ENCODE results near the gene SHQ1.
"Not testable (repeated sequence)": the region's sequence is repeated elsewhere in the genome, so short reads cannot be mapped to it uniquely, and the experiment has no call there.

The SHQ1 gene

GRCh38 chr3:72803573-72803972 is 44.7 kb downstream of the SHQ1 start:
- in situ Hi-C loops (cut with MboI; ENCODE audit: low sequenced_read_pairs), result no loop called here

GRCh38 chr3:72802001-72802400 is 46.2 kb downstream of the SHQ1 start:
- in situ Hi-C loops (cut with MboI; ENCODE audit: low sequenced_read_pairs), result no loop called here

GRCh38 chr3:72800869-72801268 is 47.4 kb downstream of the SHQ1 start:
- in situ Hi-C loops (cut with MboI; ENCODE audit: low sequenced_read_pairs), result no loop called here

GRCh38 chr3:72798552-72799195 is 49.6 kb downstream of the SHQ1 start:
- in situ Hi-C loops (cut with MboI; ENCODE audit: low sequenced_read_pairs), result no loop called here

- in situ Hi-C loops (cut with MboI; ENCODE audit: low sequenced_read_pairs), result no loop called here
These were observed 50.3 kb downstream of the SHQ1 start for GRCh38 chr3:72797773-72798543.

GRCh38 chr3:72794079-72794478 is 54.2 kb downstream of the SHQ1 start:
- in situ Hi-C loops (cut with MboI; ENCODE audit: low sequenced_read_pairs), result no loop called here

- in situ Hi-C loops (cut with MboI; ENCODE audit: low sequenced_read_pairs), result no loop called here
These were observed 57.1 kb downstream of the SHQ1 start for GRCh38 chr3:72791161-72791560.

- in situ Hi-C loops (cut with MboI; ENCODE audit: low sequenced_read_pairs), result no loop called here
These were observed 58.5 kb downstream of the SHQ1 start for GRCh38 chr3:72789786-72790185.

GRCh38 chr3:72788232-72788631 is 60.0 kb downstream of the SHQ1 start:
- in situ Hi-C loops (cut with MboI; ENCODE audit: low sequenced_read_pairs), result not testable (repeated sequence)

GRCh38 chr3:72786668-72787067 is 61.6 kb downstream of the SHQ1 start:
- in situ Hi-C loops (cut with MboI; ENCODE audit: low sequenced_read_pairs), result no loop called here

GRCh38 chr3:72784226-72784625 is 64.0 kb downstream of the SHQ1 start:
- in situ Hi-C loops (cut with MboI; ENCODE audit: low sequenced_read_pairs), result no loop called here

GRCh38 chr3:72782521-72782920 is 65.7 kb downstream of the SHQ1 start:
- in situ Hi-C loops (cut with MboI; ENCODE audit: low sequenced_read_pairs), result no loop called here

GRCh38 chr3:72769758-72770540 is 78.3 kb downstream of the SHQ1 start:
- in situ Hi-C loops (cut with MboI; ENCODE audit: low sequenced_read_pairs), result no loop called here

GRCh38 chr3:72768936-72769335 is 79.3 kb downstream of the SHQ1 start:
- in situ Hi-C loops (cut with MboI; ENCODE audit: low sequenced_read_pairs), result no loop called here

GRCh38 chr3:72768481-72768880 is 79.8 kb downstream of the SHQ1 start:
- in situ Hi-C loops (cut with MboI; ENCODE audit: low sequenced_read_pairs), result no loop called here

GRCh38 chr3:72768006-72768441 is 80.2 kb downstream of the SHQ1 start:
- in situ Hi-C loops (cut with MboI; ENCODE audit: low sequenced_read_pairs), result no loop called here

- in situ Hi-C loops (cut with MboI; ENCODE audit: low sequenced_read_pairs), result no loop called here
These were observed 81.4 kb downstream of the SHQ1 start for GRCh38 chr3:72766866-72767265.

- in situ Hi-C loops (cut with MboI; ENCODE audit: low sequenced_read_pairs), result no loop called here
These were observed 84.3 kb downstream of the SHQ1 start for GRCh38 chr3:72763751-72764440.

- in situ Hi-C loops (cut with MboI; ENCODE audit: low sequenced_read_pairs), result no loop called here
These were observed 86.8 kb downstream of the SHQ1 start for GRCh38 chr3:72761410-72761809.

- in situ Hi-C loops (cut with MboI; ENCODE audit: low sequenced_read_pairs), result no loop called here
These were observed 88.0 kb downstream of the SHQ1 start for GRCh38 chr3:72760225-72760624.

- in situ Hi-C loops (cut with MboI; ENCODE audit: low sequenced_read_pairs), result no loop called here
These were observed 91.3 kb downstream of the SHQ1 start for GRCh38 chr3:72756900-72757299.

All from HL-60/S4 treated with phorbol 12-myristate 13-acetate at 8.2 ng/mL for 4 days and 3 days (cell line).